NCI-H1436 (cell line): ENCODE results near the gene KIR2DL3.
"Not testable (repeated sequence)": the region's sequence is repeated elsewhere in the genome, so short reads cannot be mapped to it uniquely, and the experiment has no call there.

Experiments
- DNase-seq: peaks from one replicate; lab custom pipeline; 2025; lab: John Stamatoyannopoulos, UW

The KIR2DL3 gene

DNA sequence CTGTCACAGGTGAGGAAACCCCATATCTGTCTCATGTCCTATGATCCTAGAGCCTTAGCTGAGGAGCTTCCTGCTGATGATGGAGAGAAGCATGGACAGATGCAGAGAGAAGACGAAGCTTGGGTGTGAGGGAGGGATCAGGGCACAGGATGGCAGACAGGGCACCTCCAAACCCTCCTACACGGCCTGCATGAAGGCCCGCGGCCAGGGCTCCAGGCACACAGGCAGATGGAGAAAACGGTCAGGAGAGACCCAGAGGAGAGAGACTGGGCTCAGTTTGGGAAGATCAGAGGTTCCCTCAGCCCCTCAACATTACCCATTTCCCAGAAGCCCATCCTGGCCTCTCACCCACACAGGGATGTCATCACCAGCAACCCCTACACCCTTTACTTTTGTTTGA is 5.8 kb downstream of the KIR2DL3 start:
- not testable (repeated sequence) for DNase-seq

GRCh38 chr19:54747614-54748322 is 9.5 kb downstream of the KIR2DL3 start:
- DNase-seq = not testable (repeated sequence)

- not testable (repeated sequence) for DNase-seq
These were observed 12.0 kb downstream of the KIR2DL3 start for GRCh38 chr19:54750276-54750675.

- DNase-seq = not testable (repeated sequence)
These were observed 18.1 kb downstream of the KIR2DL3 start for GRCh38 chr19:54756204-54757110.

DNA sequence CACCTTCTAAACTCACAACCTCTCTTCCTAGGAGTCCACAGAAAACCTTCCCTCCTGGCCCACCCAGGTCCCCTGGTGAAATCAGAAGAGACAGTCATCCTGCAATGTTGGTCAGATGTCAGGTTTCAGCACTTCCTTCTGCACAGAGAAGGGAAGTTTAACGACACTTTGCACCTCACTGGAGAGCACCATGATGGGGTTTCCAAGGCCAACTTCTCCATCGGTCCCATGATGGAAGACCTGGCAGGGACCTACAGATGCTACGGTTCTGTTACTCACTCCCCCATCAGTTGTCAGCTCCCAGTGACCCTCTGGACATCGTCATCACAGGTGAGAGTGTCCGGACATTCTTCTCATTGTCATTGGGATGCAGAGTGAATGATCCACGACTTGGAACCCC is 20.3 kb downstream of the KIR2DL3 start:
- not testable (repeated sequence) for DNase-seq

- not testable (repeated sequence) for DNase-seq
These were observed 25.9 kb downstream of the KIR2DL3 start for GRCh38 chr19:54764219-54764618.

GRCh38 chr19:54766464-54766863 is 28.2 kb downstream of the KIR2DL3 start:
- not testable (repeated sequence) for DNase-seq

DNA sequence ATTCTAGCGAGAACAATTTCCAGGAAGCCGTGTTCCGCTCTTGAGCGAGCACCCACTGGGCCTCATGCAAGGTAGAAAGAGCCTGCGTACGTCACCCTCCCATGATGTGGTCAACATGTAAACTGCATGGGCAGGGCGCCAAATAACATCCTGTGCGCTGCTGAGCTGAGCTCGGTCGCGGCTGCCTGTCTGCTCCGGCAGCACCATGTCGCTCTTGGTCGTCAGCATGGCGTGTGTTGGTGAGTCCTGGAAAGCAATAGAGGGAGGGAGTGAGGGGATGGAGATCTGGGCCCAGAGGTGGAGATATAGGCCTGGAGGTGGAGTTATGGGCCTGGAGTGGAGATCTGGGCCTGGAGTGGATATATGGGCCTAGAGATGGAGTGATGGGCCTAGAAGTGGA is 31.3 kb downstream of the KIR2DL3 start, which contains the start of gene KIR2DL1:
TSS of gene KIR2DL1 (plus strand) at position 148 of the 400 bp plus-strand sequence. CDS start at position 206, 58 bp downstream.
- not testable (repeated sequence) for DNase-seq

GRCh38 chr19:54770511-54770910 is 32.2 kb downstream of the KIR2DL3 start:
- DNase-seq = not testable (repeated sequence)

- DNase-seq = not testable (repeated sequence)
These were observed 33.0 kb downstream of the KIR2DL3 start for GRCh38 chr19:54771018-54771960.

- DNase-seq = not testable (repeated sequence)
These were observed 34.4 kb downstream of the KIR2DL3 start for GRCh38 chr19:54772666-54773065.

- DNase-seq = not testable (repeated sequence)
These were observed 36.9 kb downstream of the KIR2DL3 start for GRCh38 chr19:54775095-54775815.

GRCh38 chr19:54775830-54776229 is 37.5 kb downstream of the KIR2DL3 start:
- not testable (repeated sequence) for DNase-seq

GRCh38 chr19:54777851-54778250 is 39.5 kb downstream of the KIR2DL3 start:
- DNase-seq = not testable (repeated sequence)

DNA sequence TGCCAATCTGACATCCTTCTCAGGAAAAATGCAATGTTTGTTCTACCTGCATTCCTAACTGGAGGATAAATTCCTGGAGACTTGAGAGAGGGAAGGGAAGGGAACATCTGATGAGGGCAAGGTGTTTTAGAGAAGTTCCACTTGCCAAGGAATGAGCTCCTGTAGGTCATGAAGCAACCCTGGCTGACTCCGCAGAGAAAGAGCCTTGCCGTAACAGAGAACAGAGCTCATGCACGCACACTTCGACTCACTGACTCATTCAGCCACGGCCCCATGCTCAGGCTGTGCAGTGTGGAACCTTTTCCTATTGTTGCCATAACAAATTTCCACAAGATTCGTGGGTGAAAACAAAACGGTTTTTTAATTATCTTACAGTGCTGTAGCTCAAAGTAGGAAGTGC is 40.6 kb downstream of the KIR2DL3 start:
- not testable (repeated sequence) for DNase-seq

- DNase-seq = not testable (repeated sequence)
These were observed 44.6 kb downstream of the KIR2DL3 start for GRCh38 chr19:54782916-54783315.

- DNase-seq = not testable (repeated sequence)
These were observed 47.9 kb downstream of the KIR2DL3 start for GRCh38 chr19:54786091-54786723.

DNA sequence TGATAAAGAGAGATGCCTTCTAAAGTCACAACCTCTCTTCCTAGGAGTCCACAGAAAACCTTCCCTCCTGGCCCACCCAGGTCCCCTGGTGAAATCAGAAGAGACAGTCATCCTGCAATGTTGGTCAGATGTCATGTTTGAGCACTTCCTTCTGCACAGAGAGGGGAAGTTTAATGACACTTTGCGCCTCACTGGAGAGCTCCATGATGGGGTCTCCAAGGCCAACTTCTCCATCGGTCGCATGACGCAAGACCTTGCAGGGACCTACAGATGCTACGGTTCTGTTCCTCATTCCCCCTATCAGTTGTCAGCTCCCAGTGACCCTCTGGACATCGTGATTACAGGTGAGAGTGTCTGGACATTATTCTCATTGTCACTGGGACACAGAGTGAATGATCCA is 49.8 kb downstream of the KIR2DL3 start:
- not testable (repeated sequence) for DNase-seq

- no peak for DNase-seq
These were observed 52.4 kb downstream of the KIR2DL3 start for GRCh38 chr19:54790711-54791110.

- no peak for DNase-seq
These were observed 53.2 kb downstream of the KIR2DL3 start for GRCh38 chr19:54791476-54791875.
